Anterior cingulate cortex (tissue), 58 donors: ENCODE data around the gene MAP3K20.
A peak's percentile ranks its signal among the peaks of the same experiment; 100 is the strongest.
"Not testable (repeated sequence)": the region's sequence is repeated elsewhere in the genome, so short reads cannot be mapped to it uniquely, and the experiment has no call there.

Experiments
- DNase-seq, 58 donors: peaks; one replicate each; lab custom pipeline; 2025; lab: John Stamatoyannopoulos, UW

Gene MAP3K20

DNA sequence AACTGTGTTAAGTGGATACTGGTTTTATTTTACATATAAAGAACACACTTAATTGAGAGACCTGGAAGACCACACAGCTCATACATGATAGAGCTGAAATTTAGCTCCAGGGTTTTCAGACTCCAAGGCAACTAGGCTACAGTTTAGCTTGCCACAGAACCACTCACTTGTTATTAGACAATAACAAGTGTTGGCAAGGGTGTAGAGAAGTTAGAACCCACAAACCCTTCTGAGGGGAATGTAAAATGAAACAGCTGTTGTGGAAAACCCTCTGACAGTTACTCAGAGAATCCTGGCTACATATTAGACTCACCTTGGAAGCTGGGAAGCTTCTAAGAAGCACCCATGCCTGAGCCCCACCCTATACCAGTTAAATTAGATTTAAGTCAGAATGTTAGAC, 75.3 kb downstream of the MAP3K20 start:
- DNase-seq: no peak

DNA sequence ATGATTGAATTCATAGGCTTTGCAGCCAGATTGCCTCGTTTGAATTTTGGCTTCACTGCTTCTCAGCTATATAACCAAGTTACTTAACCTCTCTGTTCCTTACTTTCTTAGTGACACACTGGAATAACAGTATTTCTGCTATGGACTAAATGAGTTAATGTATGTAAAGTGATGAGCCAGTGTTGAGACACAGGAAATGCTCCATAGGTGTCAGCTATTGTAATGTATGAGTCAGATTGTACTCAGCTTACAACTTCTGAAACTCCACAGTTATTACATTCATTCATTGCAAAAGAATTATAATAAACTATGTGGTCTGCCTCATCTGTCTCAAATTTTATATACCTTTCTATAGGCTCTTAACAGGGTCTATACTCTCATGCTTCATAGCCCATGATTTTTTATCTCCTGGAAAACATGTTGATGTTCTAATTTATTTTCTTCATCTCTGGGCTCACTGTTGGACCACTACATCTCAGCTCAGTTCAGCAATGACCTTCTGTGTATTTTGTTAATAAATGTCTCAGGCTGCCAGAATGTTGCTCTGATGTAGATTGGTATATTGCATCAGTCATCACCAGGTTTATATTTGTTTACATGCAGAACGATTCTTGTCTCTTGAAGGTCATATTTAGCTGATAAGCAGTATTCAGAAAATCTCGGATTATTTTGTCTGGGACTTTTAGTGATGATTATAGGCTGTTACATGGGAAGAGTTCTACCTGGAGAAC, 76.2 kb downstream of the MAP3K20 start:
- no peak for DNase-seq

DNA sequence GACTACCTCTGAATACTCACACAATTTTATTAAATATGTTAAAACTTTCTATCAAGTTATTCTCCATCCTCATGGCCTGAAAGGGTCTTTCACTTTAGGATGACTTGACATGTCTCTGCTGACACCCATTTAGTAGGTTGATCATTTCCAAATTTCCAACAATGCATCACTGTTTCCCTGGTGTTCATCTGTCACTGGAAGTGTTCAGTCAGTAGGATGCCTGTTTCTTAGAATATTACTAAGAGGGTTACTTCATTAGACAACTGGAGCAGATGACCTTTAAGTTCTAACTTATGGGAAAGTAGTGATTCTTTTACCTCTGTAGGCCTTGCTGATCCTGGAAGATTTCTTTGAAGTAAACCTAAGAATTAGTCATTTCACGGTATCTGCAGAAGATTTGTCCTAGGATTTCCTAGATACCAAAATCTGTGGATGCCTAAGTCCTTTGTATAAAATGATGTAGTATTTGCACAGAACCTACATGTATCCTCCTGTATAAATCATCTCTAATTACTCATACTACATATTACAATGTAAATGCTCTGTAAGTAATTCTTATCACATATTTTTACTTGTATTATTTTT, 77.7 kb downstream of the MAP3K20 start:
- no peak for DNase-seq

DNA sequence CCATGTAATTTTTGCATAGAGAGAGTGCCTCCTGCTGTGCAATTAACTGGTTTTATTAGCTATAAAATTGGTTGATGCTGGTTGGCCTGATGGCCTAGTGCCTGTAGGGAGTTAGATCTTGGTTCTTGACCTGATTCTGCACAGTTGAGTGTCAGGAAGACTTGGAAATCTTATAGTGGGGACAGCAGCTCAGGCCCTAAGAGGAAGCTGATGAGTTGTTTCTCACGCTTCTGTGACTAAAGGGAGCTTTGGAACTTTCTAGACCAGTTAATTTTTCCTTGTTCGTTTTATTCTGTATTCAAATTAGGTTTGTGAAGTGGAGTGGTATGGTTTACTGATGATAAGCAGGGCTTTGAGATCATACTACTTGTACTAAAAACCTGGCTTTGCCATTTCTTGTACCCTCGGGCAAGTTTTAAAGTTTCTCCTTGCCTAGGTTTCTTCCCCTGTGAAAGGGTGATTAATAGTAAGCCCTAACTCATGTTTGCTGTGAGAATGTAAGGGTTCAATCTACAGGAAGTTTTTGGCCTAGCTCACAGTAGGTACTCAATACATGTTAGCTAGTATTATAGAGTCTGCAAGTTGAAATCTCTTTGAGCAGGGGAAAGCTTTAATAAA, 82.1 kb downstream of the MAP3K20 start:
- no peak for DNase-seq

DNA sequence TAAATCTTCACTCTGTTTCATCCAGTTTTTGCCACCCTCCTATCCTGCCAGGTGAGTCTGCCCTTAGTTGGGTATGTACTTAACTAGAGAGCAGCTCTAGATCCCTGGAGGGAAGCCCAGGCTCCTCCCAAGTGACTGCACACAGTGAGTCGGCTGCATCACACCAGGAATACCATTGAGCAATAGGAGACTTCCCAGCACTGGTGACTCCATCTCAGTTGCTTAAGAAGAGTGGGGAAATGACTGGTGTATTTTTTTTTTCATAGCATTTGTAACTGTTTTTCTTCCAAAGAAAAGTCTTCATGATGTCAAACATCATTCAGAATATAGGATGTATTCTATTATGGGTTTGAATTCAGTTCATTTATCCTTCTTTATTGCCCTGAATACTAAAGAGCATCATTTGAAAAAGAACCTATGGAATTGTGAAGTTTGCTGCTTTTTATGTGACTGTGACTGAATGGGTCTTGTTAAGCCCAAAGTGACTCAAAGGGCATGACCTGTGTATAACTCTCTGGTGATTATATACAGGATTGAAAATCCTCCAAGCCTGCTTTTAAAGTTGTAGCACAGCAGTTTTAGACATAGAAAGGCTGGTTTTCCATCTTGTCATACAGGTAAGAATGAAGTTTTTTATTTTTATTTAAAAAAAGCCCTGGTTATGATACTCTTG, 84.3 kb downstream of the MAP3K20 start:
- peak in 6 of 58 donors; percentile 0 to 18 (median 10) for DNase-seq

DNA sequence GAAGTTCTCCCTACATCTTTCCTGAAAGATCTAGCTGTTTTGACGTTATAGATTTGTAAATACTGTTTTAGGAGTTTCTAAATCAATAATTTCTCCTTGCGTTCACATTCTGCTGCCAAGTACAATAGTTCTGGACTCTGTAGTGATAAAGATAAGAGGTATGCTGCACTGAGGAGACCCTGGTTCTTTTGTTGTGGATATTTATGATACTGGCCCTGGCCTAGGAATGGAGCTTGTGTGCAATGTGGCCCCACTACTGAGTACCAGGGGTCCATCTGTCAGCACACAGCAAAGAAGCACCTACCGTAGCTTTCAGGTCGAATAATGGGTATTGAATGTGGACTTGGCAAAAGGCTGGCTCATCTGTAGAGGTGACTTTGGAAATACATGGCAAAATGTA, 85.0 kb downstream of the MAP3K20 start:
- DNase-seq: no peak

DNA sequence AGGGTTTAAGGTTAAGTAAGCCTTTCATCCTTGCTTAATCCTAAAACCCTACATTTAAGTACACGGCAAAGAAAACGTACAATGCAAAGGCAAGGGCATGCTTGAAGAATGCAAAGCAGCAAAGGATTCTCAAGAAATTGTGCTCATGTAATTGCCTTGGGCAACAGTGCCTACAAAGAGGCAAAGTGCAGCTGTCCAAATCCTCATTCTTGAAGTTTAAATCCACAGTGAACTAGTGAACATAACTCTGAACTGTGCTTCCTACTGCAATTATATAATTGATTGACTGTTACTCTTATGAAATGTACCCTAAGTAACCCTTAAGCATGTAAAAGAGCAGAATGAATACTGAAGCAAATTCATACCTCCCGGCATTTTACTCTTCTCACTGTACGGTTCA, 85.4 kb downstream of the MAP3K20 start:
- no peak for DNase-seq

DNA sequence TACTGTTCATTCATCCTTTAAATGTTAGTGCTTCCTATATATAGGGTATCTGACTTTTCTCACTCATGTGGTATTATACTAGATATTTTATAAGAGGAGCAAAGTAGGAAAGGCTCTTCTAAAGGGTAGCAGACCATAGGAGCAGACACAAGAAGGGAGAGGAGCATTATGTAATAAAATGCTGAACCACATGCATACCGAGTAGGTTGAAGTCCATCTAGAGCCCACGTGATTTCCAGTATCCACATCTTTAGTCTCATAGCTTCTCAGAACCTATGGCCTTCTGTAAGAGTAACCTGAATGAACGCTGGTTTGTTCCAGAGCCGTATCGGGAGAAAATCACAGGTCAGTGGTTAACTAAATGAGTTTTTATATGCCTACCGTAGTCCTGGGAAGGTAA, 85.9 kb downstream of the MAP3K20 start:
- DNase-seq: no peak

DNA sequence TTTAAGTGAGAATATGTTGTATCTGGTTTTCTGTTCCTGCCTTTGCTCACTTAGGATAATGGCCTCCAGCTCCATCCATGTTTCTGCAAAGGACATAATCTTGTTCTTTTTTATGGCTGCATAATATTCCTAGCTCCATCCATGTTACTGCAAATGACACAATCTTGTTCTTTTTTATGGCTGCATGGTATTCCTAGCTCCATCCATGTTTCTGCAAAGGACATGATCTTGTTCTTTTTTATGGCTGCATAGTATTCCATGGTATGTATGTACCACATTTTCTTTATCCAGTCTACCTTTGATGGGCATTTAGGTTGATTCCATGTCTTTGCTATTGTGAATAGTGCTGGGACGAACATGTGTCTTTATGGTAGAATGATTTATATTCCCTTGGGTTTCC, 87.7 kb downstream of the MAP3K20 start:
- not testable (repeated sequence) for DNase-seq

DNA sequence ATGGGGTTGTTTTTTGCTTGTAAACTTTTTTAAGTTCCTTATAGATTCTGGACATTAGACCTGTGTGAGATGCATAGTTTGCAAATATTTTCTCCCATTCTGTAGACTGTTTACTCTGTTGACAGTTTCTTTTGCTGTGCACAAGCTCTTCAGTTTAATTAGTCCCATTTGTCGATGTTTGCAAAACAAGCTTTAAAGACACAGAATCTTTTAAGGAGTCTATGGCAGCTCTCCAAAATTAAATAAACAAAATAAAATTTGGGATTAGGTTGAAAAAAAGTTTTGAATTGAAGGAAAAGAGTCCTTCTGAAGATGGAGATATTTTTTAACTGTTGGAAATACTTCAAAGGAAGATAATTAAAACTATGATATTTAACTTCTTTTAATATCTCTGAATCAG, 88.8 kb downstream of the MAP3K20 start:
- DNase-seq: no peak

DNA sequence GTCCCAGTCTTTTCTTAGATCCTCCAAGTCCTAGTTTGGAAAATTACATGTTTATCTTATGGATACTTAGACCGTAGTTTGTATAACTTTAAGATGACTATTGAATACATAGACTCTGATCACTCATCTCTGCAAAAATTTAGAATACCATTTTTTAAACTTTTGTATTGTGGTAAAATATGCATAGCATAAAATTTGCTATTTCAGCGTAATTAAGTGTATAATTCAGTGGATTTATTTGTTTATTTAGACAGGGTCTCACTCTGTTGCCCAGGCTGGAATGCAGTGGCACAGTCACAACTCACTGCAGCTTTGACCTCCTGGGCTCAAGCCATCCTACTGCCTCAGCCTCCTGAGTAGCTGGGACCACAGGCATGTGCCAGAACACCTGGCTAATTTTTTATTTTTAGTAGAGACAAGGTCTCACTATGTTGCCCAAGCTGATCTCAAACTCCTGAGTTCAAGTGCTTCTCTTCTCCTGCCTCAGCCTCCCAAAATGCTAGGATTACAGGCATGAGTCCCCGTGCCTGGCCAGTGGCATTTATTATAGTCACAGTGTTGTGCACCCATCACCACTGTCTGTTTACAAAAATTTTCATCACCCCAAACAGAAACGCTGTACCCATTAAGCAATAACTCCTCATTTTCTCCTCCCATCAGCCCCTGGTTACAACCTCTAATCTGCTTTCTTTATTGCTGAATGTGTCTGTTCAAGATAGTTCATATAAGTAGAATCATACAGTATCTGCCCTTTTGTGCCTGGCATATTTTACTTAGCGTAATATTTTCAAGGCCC, 90.0 kb downstream of the MAP3K20 start:
- DNase-seq: no peak

DNA sequence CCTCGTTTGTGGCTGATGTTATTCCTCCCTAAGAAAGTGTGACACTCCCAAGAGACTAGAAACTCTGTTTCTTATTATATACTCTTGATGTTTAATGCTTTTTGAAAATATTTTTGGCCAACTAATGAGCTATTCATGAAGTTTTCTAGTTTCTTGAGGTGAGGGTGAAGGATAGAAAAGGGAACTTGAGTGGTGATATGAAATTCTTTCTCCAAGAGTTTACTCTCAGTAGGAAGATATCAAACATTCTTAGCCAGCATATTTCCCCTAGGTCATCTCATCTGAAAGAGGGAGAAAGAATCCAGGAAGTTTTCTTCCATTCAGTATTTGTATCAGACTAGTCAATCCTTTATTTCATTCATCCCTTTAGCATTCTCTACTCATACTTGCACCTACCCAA, 95.7 kb downstream of the MAP3K20 start:
- no peak for DNase-seq

DNA sequence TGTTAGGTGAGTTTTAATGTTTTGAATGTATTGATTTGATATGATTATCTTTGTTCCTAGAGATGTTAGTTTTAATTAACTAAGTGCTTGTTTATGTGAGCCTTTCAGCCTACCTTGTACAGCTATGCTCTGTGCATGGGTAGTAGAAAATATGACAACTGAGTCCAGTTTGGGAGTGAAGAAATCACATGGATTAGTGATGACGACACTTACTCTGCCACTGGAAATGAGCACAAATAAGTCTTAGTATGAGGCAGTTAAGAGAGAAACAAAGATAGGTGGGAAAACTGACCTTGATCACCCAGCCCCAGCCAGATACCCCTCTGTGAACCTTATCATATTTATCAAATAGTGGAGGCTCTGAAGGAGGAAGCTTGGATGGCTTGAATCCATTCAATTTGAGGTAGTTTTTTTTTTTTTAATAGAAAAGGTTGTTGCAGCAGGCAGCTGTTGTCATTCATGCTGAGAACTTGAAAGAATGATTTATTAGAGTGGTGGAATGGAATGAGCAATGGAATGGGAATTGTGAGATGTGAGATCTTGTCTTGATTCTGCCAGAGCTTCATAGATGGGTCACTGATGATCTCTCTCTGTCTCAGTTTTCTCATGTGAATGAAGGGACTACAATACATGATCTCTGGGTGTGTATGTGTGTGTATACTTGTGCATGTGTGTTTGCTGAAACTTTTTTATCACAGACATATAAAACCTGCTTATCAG, 96.4 kb downstream of the MAP3K20 start:
- no peak for DNase-seq

DNA sequence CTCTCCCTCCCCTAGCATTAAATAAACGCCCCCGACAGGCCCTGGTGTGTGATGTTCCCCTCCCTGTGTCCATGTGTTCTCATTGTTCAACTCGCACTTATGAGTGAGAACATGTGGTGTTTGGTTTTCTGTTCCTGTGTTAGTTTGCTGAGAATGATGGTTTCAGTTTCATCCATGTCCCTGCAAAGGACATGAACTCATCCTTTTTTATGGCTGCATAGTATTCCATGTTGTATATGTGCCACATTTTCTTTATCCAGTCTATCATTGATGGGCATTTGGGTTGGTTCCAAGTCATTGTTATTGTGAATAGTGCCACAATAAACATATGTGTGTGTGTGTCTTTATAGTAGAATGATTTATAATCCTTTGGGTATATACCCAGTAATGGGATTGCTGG, 98.7 kb downstream of the MAP3K20 start:
- not testable (repeated sequence) for DNase-seq

DNA sequence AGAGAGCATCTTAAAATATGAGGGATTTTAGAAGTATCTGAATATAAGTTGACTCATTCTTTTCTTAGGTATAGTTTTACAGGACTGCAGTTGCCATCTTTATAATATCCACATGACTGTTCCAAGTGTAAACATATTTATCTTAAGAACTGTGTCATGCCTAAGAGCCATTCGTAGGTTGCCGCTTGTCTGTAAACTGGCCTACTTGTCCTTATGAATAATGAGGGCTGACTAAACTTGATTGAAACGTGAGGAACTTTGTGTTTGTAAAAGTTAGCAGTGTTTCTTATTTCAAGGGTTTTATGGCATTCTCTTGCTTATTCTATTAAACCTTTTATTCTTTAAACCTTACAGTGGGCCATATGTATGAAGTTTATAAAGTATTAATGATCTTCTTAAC, 99.6 kb downstream of the MAP3K20 start:
- DNase-seq: no peak

DNA sequence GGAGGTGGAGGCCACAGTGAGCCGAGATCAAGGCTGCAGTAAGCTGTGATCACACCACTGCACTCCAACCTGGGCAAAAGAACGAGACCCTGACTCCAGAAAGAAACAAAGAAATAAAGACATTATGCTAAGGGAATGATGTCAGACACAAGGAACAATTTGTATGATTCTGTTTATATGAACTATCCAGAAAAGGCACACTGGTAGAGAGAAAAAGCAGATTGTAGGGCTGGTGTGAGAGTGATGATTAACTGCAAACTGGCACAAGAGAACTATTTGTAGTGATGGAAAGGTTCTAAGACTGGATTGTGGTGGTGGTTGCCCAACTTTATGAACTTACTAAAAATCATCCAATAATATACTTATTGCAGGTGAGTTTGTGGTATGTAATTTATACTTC, 106.3 kb downstream of the MAP3K20 start:
- DNase-seq: no peak

DNA sequence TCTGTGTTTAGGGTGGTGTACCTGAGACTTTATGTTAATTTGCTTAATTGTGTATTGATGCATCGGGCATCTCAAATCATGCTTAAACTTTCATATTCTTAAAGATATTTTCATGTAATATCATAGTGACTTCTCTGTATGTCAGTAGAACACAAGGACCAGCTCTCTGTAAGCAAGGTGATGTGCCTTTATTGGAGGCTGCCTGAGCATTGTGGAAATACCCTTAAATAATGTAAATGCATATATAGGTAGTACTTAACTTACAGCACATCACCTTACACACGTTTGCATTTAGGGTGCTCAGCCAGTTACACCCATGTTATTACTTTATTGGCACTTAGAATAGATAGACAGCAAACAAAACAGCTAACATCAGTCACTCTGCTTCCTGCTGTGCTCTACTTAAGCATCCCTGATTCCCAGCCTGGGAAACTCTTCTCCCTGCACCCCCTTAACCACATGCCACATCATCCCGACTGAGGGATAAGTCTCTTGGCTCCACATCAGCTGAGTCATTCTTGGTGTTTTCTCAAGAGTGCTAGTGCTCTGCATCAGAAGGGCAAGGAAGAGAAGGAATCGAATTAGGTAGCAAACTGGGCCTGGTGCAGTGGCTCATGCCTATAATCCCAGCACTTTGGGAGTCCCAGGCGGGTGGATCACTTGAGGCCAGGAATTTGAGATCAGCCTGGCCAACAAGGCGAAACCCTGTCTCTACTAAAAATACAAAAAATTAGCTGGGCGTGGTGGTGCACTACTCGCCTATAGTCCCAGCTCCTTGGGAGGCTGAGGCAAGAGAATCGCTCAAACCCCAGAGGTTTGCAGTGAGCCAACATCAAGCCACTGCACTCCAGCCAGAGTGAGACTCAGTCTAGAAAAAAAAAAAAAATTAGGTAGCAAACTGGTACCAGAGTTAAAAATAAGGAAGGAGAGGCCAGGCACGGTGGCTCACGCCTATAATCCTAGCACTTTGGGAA, 108.7 kb downstream of the MAP3K20 start:
- peak in 2 of 58 donors; percentile 1 to 10 for DNase-seq

DNA sequence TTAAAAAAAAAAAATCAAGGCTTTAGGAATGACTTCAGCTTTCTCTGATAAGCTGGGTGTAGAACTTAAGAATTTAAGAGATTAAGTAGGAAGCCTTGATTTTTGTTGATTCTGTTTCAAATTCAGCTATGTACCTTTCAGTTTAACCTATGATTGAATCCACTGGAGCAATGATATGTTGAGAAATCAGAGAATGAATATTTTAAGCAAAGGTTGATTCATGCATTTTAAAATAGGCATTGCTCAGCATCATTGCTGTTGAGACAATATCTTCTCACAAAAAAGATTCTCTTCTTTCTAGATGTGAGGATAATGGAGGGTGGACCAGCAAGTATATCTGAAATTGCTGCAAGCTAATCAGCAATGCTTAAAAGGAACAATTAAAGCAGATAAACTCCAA, 109.8 kb downstream of the MAP3K20 start:
- no peak for DNase-seq
